Heart left ventricle (tissue), 13 donors: ENCODE measurements around the gene DNAJC24.

Source experiments
- CTCF ChIP-seq, 12 donors: fragments of 200-600 bp; sonication (generic) in 4 of 12; IDR thresholded peaks; one replicate each; pipeline versions ENCODE4 v1.5.0 to v1.8.0; 2018 to 2022; ENCODE audit warnings: antibody characterized with exemption in 12 of 12, mild to moderate bottlenecking in 5 of 12
- POLR2A ChIP-seq, 2 donors: fragments of 450-650 bp; IDR thresholded peaks; one replicate each; pipeline ENCODE4 v1.6.1; 2017; ENCODE audit warnings: antibody characterized with exemption in 2 of 2, mild to moderate bottlenecking in 2 of 2, moderate library complexity in 2 of 2
- donor health status: ischemic (EF 13 %, LVEDD 7.1; RV severe dilation, severe dysfunction).
- donor health status: DM: no; HTN: yes; CAD: no.
- donor health status: DM: no; HTN: no; CAD: no.
- donor health status: ischemic (EF 25% LVEDD 6.9; RV normal size, moderate dysfunction).
- donor health status: ischemic (EF 25% LVEDD 5.7; RV mildly dilated, moderate dysfunction).
- donor health status: ischemic (EF 35%, LVEDD 5.7; RV mildly dilated, moderate dysfunction).
- donor health status: nonischemic (EF 11% LVEDD 7.7; RV severe dilation, severe dysfunction).
- donor health status: DM: yes; HTN: yes; CAD: no.
- donor health status: PGD.
- donor health status: ischemic (EF 29% LVEDD 5.4; RV normal size, mild dysfunction).
- donor health status: nonischemic (EF 23%, LVEDD 6.1; RV moderate dilation, normal function).

- TF ChIP-seq CTCF (IDR thresholded peaks at IDR 0.05): no peak
- no peak for TF ChIP-seq POLR2A (IDR thresholded peaks at IDR 0.05)
Observed at GRCh38 chr11:31327417-31327816, 42.2 kb upstream of the DNAJC24 start.
